ENCODE data around the gene GNAS-AS1. TPM values are rescaled to one million over a fixed set of nuclear protein-coding genes. Genes with fewer than 3 reads are reported as not detected.
"Not testable (repeated sequence)": the region's sequence is repeated elsewhere in the genome, so short reads cannot be mapped to it uniquely, and the experiment has no call there.

Gene GNAS-AS1
- total RNA-seq, 1 donor from 2014 or later: 1.3 TPM

DNA sequence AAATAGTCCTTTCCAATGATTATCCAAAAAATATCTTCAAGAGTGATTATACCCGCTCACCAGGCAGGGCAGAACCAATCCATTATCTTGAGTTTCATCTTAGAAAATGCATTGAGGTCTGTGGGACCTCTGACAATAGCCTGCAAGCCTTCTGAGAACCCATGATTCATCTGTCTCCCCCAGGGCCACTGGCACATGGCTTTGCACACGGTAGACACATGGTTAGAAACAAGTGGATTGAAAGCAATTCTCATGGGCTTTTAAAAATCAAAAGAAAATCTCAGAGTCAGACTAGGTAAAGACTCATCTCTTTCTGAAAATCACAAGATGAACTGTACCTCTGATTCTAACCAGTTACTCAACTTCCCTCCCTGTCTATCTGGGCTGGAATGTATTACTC is 15.5 kb downstream of the GNAS-AS1 start:
- DNase-seq: no peak

GRCh38 chr20:58833921-58834320 is 16.8 kb downstream of the GNAS-AS1 start:
- no peak for DNase-seq

DNA sequence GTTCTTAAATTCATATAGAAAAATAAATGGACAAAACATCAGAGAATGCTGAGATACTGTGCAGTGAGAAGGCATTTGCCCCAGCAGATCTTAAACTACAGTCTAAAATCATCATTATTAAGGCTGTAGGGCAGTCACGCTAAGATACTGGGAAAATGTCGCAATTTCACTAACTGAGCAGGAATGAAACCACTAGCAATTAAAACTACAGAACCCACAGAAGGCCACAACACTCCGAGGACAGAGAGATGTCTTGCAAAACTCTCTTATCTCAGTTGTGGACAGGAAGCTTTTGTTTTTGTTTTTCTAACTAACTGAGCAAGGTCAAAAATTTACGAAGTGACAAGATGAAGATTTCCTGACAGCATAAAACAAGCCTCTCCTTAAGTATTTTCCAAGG is 18.2 kb downstream of the GNAS-AS1 start:
- DNase-seq: no peak

GRCh38 chr20:58829531-58829941 is 21.2 kb downstream of the GNAS-AS1 start:
- no peak for DNase-seq

DNA sequence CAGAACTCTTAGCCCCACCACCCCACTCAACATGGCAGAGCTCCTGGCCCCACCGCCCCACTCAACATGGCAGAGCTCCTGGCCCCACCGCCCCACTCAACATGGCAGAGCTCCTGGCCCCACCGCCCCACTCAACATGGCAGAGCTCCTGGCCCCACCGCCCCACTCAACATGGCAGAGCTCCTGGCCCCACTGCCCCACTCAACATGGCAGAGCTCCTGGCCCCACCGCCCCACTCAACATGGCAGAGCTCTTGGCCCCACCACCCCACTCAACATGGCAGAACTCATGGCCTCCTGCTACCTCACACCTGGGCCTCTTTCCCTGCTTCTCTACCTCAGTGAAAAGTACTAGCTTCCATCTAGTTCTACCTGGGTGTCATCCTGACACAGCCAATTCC is 21.9 kb downstream of the GNAS-AS1 start:
- not testable (repeated sequence) for DNase-seq

DNA sequence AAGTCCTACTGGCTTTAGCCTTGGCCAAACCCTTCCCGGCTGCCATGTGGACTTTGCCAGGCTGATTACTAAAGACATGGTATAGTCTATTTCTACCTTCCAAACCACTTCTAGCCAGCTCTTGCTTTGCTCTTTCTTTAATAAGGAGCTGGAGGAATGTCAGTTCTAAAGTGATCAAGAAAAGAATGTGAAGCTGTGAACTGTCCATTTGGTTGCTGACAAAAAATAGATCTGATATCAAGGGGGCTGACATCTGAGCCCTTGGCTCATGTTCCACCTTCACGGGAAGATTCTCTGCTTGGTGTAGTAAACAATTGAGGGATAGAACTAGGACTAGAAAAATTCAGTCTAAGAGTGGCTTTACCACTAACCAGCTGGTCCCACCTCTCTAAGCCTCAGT is 22.6 kb downstream of the GNAS-AS1 start:
- no peak for DNase-seq

GRCh38 chr20:58826271-58826670 is 24.4 kb downstream of the GNAS-AS1 start:
- DNase-seq: no peak

DNA sequence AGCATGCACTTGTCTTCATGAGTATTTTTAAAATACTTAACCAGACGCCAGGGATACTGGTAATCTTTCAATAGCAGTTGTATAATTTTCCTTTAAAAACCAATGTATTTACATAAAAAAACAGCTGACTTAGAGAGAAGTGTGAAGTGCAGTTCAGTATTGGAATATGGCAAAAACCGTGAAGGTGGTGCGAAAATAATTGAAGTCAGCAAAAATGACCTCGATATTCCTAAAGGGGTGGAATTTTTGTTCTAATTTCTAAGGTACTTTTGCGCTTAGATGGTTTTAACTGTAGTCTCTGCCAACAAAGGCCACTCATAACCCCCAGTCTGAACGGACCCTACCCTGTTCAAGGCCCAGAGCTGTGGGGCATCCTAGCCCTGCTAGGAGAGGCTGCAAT is 25.3 kb downstream of the GNAS-AS1 start:
- no peak for DNase-seq

DNA sequence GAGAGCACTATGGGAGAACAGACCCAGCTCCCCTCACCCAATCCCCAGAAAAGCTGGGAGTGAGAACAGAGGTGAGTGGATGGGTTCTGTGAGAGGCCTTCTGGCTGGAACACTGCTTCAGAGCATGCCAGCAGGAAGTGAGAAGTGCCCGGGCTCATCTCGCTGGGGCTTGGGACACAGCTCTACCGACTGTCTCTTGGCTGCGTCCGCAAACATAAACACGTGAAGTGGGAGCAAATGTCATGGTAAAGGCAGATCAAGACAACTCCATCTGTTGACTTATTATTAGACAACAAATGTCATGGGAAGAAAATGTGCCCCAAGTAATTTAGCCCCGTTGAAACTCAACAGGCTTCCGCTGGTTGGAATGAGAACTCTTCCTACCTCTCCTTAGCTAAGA is 25.9 kb downstream of the GNAS-AS1 start:
- no peak for DNase-seq

- no peak for DNase-seq
These were observed 27.7 kb downstream of the GNAS-AS1 start for GRCh38 chr20:58822748-58823730.

- no peak for DNase-seq
These were observed 28.6 kb downstream of the GNAS-AS1 start for GRCh38 chr20:58822149-58822548.

- DNase-seq: not testable (repeated sequence)
These were observed 30.2 kb downstream of the GNAS-AS1 start for GRCh38 chr20:58820515-58820914.

GRCh38 chr20:58819921-58820320 is 30.8 kb downstream of the GNAS-AS1 start:
- DNase-seq: no peak

GRCh38 chr20:58818586-58819285 is 32.0 kb downstream of the GNAS-AS1 start:
- peak; percentile 57 for DNase-seq

- DNase-seq: no peak
These were observed 33.0 kb downstream of the GNAS-AS1 start for GRCh38 chr20:58817748-58818147.

DNA sequence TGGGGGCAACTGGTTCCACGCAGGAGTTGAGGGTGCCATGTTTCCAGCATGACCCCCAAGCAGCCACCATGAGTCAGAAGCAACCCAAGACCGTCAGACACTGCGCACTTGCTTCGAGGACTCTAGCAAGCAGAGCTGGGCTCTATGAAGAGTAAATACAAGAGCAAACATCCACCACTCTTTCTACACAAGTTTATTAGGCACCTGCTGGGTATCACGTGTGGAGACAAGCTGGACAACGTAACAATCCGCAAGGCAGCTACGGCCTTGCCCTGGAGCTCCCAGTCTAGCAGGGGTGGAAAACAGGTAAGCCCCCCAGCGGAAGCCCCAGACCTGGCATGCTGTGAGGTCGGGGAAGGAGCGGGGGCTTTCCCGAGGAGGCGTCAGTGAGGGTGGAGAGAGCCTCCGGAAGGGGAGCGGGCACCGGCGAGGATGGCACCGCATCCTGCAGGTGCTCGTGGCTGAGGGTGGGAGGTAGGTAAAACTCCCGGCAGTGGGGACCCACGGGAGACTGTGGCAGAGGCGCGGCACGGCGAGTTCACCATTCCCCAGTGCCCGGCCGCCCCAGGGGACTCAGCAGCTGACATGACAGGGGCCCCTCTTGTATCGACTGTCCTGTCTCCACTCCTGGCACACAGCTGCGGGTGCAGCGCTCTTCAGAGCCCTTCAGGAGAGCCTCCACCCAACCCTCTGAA is 33.6 kb downstream of the GNAS-AS1 start:
- no peak for DNase-seq

DNA sequence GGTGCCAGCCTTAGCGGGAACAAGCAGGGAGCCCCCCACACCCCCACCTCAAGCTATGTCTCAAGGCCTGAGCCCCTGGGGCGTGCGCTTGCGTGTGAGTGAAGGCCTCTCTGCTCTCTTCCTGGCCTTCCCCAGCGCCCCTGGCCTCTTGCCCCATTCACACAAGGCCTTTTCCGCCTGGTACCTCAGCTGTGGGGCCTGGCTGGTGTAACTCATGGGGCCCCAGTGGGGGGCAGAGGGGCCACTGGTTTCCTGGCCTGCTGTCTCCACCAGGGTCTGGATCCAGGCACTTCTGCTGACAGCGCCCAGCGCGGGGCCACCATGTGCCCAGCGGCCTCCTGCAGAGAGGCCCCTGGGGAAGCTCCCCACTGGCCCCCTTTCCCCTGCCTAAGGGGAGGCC is 34.7 kb downstream of the GNAS-AS1 start:
- no peak for DNase-seq

- no peak for DNase-seq
These were observed 35.3 kb downstream of the GNAS-AS1 start for GRCh38 chr20:58815448-58815847.

- no peak for DNase-seq
These were observed 37.3 kb downstream of the GNAS-AS1 start for GRCh38 chr20:58813369-58813768.

DNA sequence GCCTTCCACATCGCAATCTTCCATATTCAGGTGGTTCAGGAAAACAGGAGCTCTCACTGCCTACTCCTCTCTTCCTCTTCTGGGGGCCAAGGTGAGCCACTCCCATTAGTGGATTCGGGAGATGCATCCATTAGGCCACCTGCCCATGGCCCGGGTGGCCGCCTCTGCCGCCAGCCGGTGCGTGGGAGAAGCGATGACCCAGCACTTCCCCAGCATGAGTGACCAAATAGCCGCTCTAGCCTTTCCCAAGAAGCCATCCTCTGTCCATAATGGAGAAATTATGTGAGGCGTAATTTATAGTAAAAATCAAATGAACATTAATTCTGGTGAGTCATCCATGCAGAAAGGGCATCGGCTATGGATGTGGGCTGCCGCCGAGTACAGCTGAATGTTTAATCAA is 39.4 kb downstream of the GNAS-AS1 start:
- no peak for DNase-seq

DNA sequence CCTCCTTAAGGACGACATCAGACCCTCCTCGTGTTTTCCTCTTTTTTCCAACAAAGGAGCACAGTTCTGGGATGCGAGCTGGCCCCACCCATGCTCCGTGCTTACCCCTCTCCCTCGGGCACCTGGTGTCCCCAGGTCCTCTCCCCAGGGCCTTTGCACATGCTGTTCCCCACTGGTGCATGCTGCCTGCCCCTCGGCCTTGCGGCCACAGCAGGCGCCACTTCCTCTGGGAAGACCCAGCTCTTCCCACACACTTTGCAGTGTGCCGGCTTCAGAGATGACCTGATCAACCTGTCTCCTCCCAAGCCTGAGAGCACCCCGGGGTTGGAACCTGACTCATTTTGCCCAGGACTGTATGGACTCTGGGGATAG is 39.8 kb downstream of the GNAS-AS1 start:
- no peak for DNase-seq

GRCh38 chr20:58810116-58810878 is 40.4 kb downstream of the GNAS-AS1 start:
- DNase-seq: no peak
